Panc1 (cell line): ENCODE measurements around the gene WIPF2. TPM values are rescaled to one million over a fixed set of nuclear protein-coding genes. Genes with fewer than 3 reads are reported as not detected.

Experiments used
- ATAC-seq: fragments of 200-7000 bp; cut with Tn5 transposase; 2 replicates; pipeline ENCODE4 v1.9.1; 2020; ENCODE audit warnings: mild to moderate bottlenecking, moderate library complexity
- BruUV-seq: library from RNA; stranded (reverse); fragments of 400-500 nt; replicated peaks from 2 replicates; lab custom pipeline; 2021; lab: Mats Ljungman, UMichigan
- CTCF ChIA-PET: fragments of 300-600 bp; sonication (Branson Sonifier 250); formaldehyde crosslinking; loops from one replicate; lab custom pipeline; 2022; ENCODE audit warnings: antibody characterized with exemption; lab: Charles Lee
- POLR2A ChIA-PET: fragments of 300-600 bp; sonication (Branson Sonifier 250); formaldehyde crosslinking; loops from one replicate; lab custom pipeline; 2022; ENCODE audit warnings: antibody characterized with exemption; lab: Charles Lee
- DNase-seq: peaks from one replicate; pipeline ENCODE4 v3.0.0-alpha.2; 2010; ENCODE audit warnings: low read depth, low spot score
- H3K27ac ChIP-seq: 2 replicates; pipeline ENCODE4 v1.5.1; 2011; ENCODE audit warnings: mild to moderate bottlenecking, low read length, inconsistent platforms
- H3K27me3 ChIP-seq: fragments of 200-500 bp; sonication (Bioruptor generic); 2 replicates; pipeline ENCODE4 v1.6.0; 2014; ENCODE audit warnings: low read length, inconsistent platforms; ENCODE audit not compliant: control insufficient read depth, insufficient read depth
- H3K36me3 ChIP-seq: fragments of 200-500 bp; sonication (Bioruptor generic); 2 replicates; pipeline ENCODE4 v1.5.1; 2014; ENCODE audit warnings: inconsistent platforms, mild to moderate bottlenecking, low read length, moderate library complexity; ENCODE audit not compliant: control insufficient read depth, insufficient read depth
- H3K4me1 ChIP-seq: 2 replicates; pipeline ENCODE4 v1.5.1; 2011; ENCODE audit warnings: inconsistent platforms, mild to moderate bottlenecking, low read length, moderate library complexity; ENCODE audit not compliant: control insufficient read depth, insufficient read depth
- H3K4me3 ChIP-seq, 2 experiments: 2 replicates each; pipeline ENCODE4 v1.5.1; 2011 to 2012; ENCODE audit warnings: low read depth in 2 of 2, low read length in 2 of 2, mild to moderate bottlenecking in 2 of 2, inconsistent platforms in 1 of 2, moderate library complexity in 1 of 2
- H3K9me3 ChIP-seq: fragments of 200-500 bp; sonication (Bioruptor generic); 2 replicates; pipeline ENCODE4 v1.5.1; 2014; ENCODE audit warnings: low read depth, mild to moderate bottlenecking, inconsistent platforms, low read length, moderate library complexity; ENCODE audit not compliant: control insufficient read depth, insufficient read depth
- CTCF ChIP-seq: fragments of 450-650 bp; IDR thresholded peaks from 2 replicates; pipeline ENCODE4 v1.5.1; 2017; ENCODE audit warnings: mild to moderate bottlenecking
- POLR2AphosphoS5 ChIP-seq: IDR thresholded peaks from 2 replicates; pipeline ENCODE4 v1.6.1; 2012; ENCODE audit warnings: mild to moderate bottlenecking, low read depth, low read length, moderate library complexity
- REST ChIP-seq, 2 experiments: IDR thresholded peaks; 2 replicates each; pipeline ENCODE4 v1.6.1; 2011 to 2012; ENCODE audit warnings: low read depth in 2 of 2, control low read depth in 1 of 2, low read length in 1 of 2, mild to moderate bottlenecking in 1 of 2, moderate library complexity in 1 of 2; ENCODE audit not compliant: insufficient read depth in 1 of 2
- SIN3A ChIP-seq: IDR thresholded peaks from 2 replicates; pipeline ENCODE4 v1.6.1; 2012; ENCODE audit warnings: low read depth, mild to moderate bottlenecking, low read length, moderate library complexity, borderline replicate concordance; ENCODE audit not compliant: insufficient read depth
- TCF7L2 ChIP-seq: IDR thresholded peaks from 2 replicates; pipeline ENCODE4 v1.6.1; 2011; ENCODE audit warnings: mild to moderate bottlenecking, low read depth, low read length, inconsistent platforms
- in situ Hi-C: cut with HindIII; loops from 2 replicates; pipeline ENCODE4 v1.10.0; 2016; ENCODE audit warnings: low sequenced_read_pairs, low pct_unique_long_range_greater_than_20kb
- intact Hi-C: fragments of 100-400 bp; cut with micrococcal nuclease; formaldehyde crosslinking; loops from one replicate; pipeline ENCODE4 v1.10.0; 2022; ENCODE audit not compliant: unreplicated experiment
- total RNA-seq: library from RNA; stranded (reverse); gene quantifications from one replicate; pipeline ENCODE4 v1.2.1, GENCODE V29; 2021; ENCODE audit not compliant: unreplicated experiment

Gene WIPF2
- total RNA-seq, 1 experiment from 2014 or later = 45.9 TPM

GRCh38 chr17:40251576-40251975 is 32.5 kb downstream of the WIPF2 start:
- ATAC-seq = peak; percentile 82

GRCh38 chr17:40253565-40253964 is 34.5 kb downstream of the WIPF2 start:
- ChIA-PET CTCF (no interaction called here), POLR2A (no interaction called here)
- TF ChIP-seq REST (IDR thresholded peaks at IDR 0.05; ENCODE audit: insufficient read depth in 1 of 2, low read depth in 2 of 2, low read length in 1 of 2) = no peak
- TF ChIP-seq POLR2AphosphoS5 = no peak
- TF ChIP-seq CTCF = no peak
- TF ChIP-seq SIN3A = no peak
- no peak for TF ChIP-seq TCF7L2
- Histone ChIP-seq H3K4me3 (no peak overlapping the region), H3K27me3 (no peaks in the 10 kb centered on the region), H3K36me3 (no peaks in the 10 kb centered on the region), H3K9me3 (no peaks in the 10 kb centered on the region), H3K27ac (no peak overlapping the region), H3K4me1 (peaks cover 8% of the 10 kb centered on the region)
- intact Hi-C loops = no loop called here
- BruUV-seq = no TSS peak
- in situ Hi-C loops = no loop called here
- no peak for ATAC-seq
- DNase-seq = no peak

More at GRCh38 chr17:40251576-40251975, 32.5 kb downstream of the WIPF2 start:
- BruUV-seq = no TSS peak
- ChIA-PET CTCF (interaction anchor here (0.6 kb wide), 1 partner anchor 77 kb away, joined by 4 read pairs; no protein-coding TSS in a partner anchor), POLR2A (no interaction called here)
- H3K9me3 ChIP-seq = no peaks in the 10 kb centered on the region
- H3K27ac ChIP-seq = no peak overlapping the region
- peak; percentile 30 for DNase-seq
- intact Hi-C loops (no loop called here), in situ Hi-C loops (no loop called here)
- peaks cover 8% of the 10 kb centered on the region for H3K4me1 ChIP-seq
- no peak overlapping the region for H3K4me3 ChIP-seq
- H3K36me3 ChIP-seq = no peaks in the 10 kb centered on the region
- TF ChIP-seq POLR2AphosphoS5 (no peak), REST (IDR thresholded peaks at IDR 0.05; ENCODE audit: insufficient read depth in 1 of 2, low read depth in 2 of 2, low read length in 1 of 2) (no peak), SIN3A (no peak), CTCF (no peak), TCF7L2 (no peak)
- H3K27me3 ChIP-seq = no peaks in the 10 kb centered on the region
